Testis (tissue), 3 donors: ENCODE measurements around the gene CAMTA1. TPM values are rescaled to one million over a fixed set of nuclear protein-coding genes. Genes with fewer than 3 reads are reported as not detected.

Source experiments
- DNase-seq: peaks from one replicate; pipeline ENCODE4 v3.0.0-alpha.2; 2019
- H3K27ac ChIP-seq, 2 donors: fragments of 200-600 bp; sonication (generic); one replicate each; pipeline ENCODE4 v1.5.1; 2019
- H3K27me3 ChIP-seq: fragments of 200-600 bp; sonication (generic); one replicate; pipeline ENCODE4 v1.5.1; 2019
- H3K36me3 ChIP-seq: fragments of 200-600 bp; sonication (generic); one replicate; pipeline ENCODE4 v1.5.1; 2017; ENCODE audit warnings: low read depth; ENCODE audit errors: missing control alignments
- H3K4me1 ChIP-seq: fragments of 200-600 bp; sonication (generic); one replicate; pipeline ENCODE4 v1.5.1; 2019
- H3K4me3 ChIP-seq, 2 donors: fragments of 200-600 bp; sonication (generic); one replicate each; pipeline ENCODE4 v1.5.1; 2017 to 2019
- H3K9me3 ChIP-seq: fragments of 200-600 bp; sonication (generic); one replicate; pipeline ENCODE4 v1.5.1; 2017
- CTCF ChIP-seq, 3 experiments: fragments of 450-650 bp in 2 of 3; fragments of 200-600 bp in 1 of 3; sonication (generic) in 1 of 3; IDR thresholded peaks; one replicate each; pipeline ENCODE4 v1.5.1; 2016 to 2019; ENCODE audit warnings: antibody characterized with exemption in 3 of 3, mild to moderate bottlenecking in 2 of 3, moderate library complexity in 1 of 3
- POLR2A ChIP-seq: fragments of 450-650 bp; IDR thresholded peaks from one replicate; pipeline ENCODE4 v1.6.1; 2017; ENCODE audit warnings: antibody characterized with exemption, mild to moderate bottlenecking, moderate library complexity
- WGBS, 2 donors: methylation state at CpG; one replicate each; pipeline ENCODE4 v1.1.5; 2018; 5-methylcytosine and 5-hydroxymethylcytosine counted together
- intact Hi-C: fragments of 100-400 bp; cut with DNase I; formaldehyde crosslinking; loops from one replicate; pipeline ENCODE4 v1.15.1; 2023; ENCODE audit warnings: low total_unique reads
- polyA plus RNA-seq: library from polyadenylated mRNA; stranded (reverse); fragments of 350-450 nt; fragmentation: Illumina TruSeq; extraction: RNeasy Lipid Tissue Mini Kit (QIAGEN cat#74804); gene quantifications from one replicate; pipeline ENCODE4 v1.2.3, GENCODE V29; 2014; ENCODE audit warnings: low read depth, low replicate concordance; ENCODE audit not compliant: insufficient read depth
- total RNA-seq, 2 donors: library from RNA; depleted of rRNA; stranded (reverse); fragments of >200 nt; gene quantifications; one replicate each; pipeline ENCODE4 v1.2.3, GENCODE V29; 2016

CAMTA1 gene
- total and polyA plus RNA-seq, 3 donors from 2014 or later: 116 to 158 (median 119) TPM

GRCh38 chr1:7331926-7332535 is 546.8 kb downstream of the CAMTA1 start:
- H3K4me3 ChIP-seq: no peak overlapping the region
- H3K4me1 ChIP-seq: no peaks in the 10 kb centered on the region
- no peaks in the 10 kb centered on the region for H3K36me3 ChIP-seq
- H3K9me3 ChIP-seq: no peaks in the 10 kb centered on the region
- intact Hi-C loops: no loop called here
- no peak overlapping the region for H3K27ac ChIP-seq
- WGBS, 2 donors: 72 to 75% methylated on average over 8 to 9 of the region's 9 CpGs
- no peak for DNase-seq
- H3K27me3 ChIP-seq: no peaks in the 10 kb centered on the region
- TF ChIP-seq CTCF (IDR thresholded peaks at IDR 0.05) (no peak), POLR2A (no peak)

- no peaks in the 10 kb centered on the region for H3K27me3 ChIP-seq
- no peak for TF ChIP-seq CTCF (IDR thresholded peaks at IDR 0.05)
- TF ChIP-seq POLR2A: no peak
- no peak overlapping the region for H3K27ac ChIP-seq
- no peak for DNase-seq
- H3K4me3 ChIP-seq: no peak overlapping the region
- intact Hi-C loops: no loop called here
- H3K9me3 ChIP-seq: no peaks in the 10 kb centered on the region
- H3K4me1 ChIP-seq: no peaks in the 10 kb centered on the region
- H3K36me3 ChIP-seq: no peaks in the 10 kb centered on the region
- 94% methylated on average over 4 to 11 of the region's 11 CpGs for WGBS, 2 donors
Measured at GRCh38 chr1:7333094-7333493, 547.8 kb downstream of the CAMTA1 start.

GRCh38 chr1:7333620-7334019 is 548.4 kb downstream of the CAMTA1 start:
- TF ChIP-seq CTCF (IDR thresholded peaks at IDR 0.05) (no peak), POLR2A (no peak)
- no peaks in the 10 kb centered on the region for H3K36me3 ChIP-seq
- no peak overlapping the region for H3K27ac ChIP-seq
- no peaks in the 10 kb centered on the region for H3K27me3 ChIP-seq
- intact Hi-C loops: no loop called here
- 92 to 93% methylated on average over 8 of the region's 8 CpGs for WGBS, 2 donors
- H3K4me1 ChIP-seq: no peaks in the 10 kb centered on the region
- H3K9me3 ChIP-seq: no peaks in the 10 kb centered on the region
- no peak overlapping the region for H3K4me3 ChIP-seq
- DNase-seq: no peak

- Histone ChIP-seq H3K36me3 (no peaks in the 10 kb centered on the region), H3K4me3 (no peak overlapping the region), H3K27ac (no peak overlapping the region), H3K9me3 (no peaks in the 10 kb centered on the region), H3K4me1 (no peaks in the 10 kb centered on the region), H3K27me3 (no peaks in the 10 kb centered on the region)
- no peak for DNase-seq
- 51 to 57% methylated on average over 10 of the region's 10 CpGs for WGBS, 2 donors
- TF ChIP-seq POLR2A (no peak), CTCF (IDR thresholded peaks at IDR 0.05) (no peak)
- intact Hi-C loops: no loop called here
Measured at GRCh38 chr1:7334475-7335035, 549.3 kb downstream of the CAMTA1 start.
